Effector memory CD4-positive, alpha-beta T cell (primary cell): Measurements from ENCODE around the gene ARNT2.

Experiments used
- DNase-seq, 3 donors: peaks; one replicate each; pipeline ENCODE4 v3.0.0-alpha.2; 2020
- H3K27ac ChIP-seq: 2 replicates; pipeline ENCODE4 v1.7.0; 2013; ENCODE audit warnings: mild to moderate bottlenecking, low read length, moderate library complexity; ENCODE audit not compliant: insufficient read depth, poor library complexity, severe bottlenecking
- H3K27me3 ChIP-seq: replicated peaks from 2 replicates; pipeline ENCODE4 v1.7.0; 2013; ENCODE audit warnings: mild to moderate bottlenecking, low read length; ENCODE audit not compliant: insufficient read depth, control insufficient read depth, poor library complexity, severe bottlenecking
- H3K36me3 ChIP-seq: 2 replicates; pipeline ENCODE4 v1.7.0; 2013; ENCODE audit warnings: mild to moderate bottlenecking, low read length, moderate library complexity; ENCODE audit not compliant: control insufficient read depth, insufficient read depth
- H3K4me1 ChIP-seq: 2 replicates; pipeline ENCODE4 v1.7.0; 2013; ENCODE audit warnings: low read length, mild to moderate bottlenecking; ENCODE audit not compliant: control insufficient read depth, insufficient read depth, poor library complexity, severe bottlenecking
- H3K4me3 ChIP-seq: 2 replicates; pipeline ENCODE4 v1.7.0; 2013; ENCODE audit warnings: low read length, low read depth, mild to moderate bottlenecking; ENCODE audit not compliant: insufficient read depth, poor library complexity, severe bottlenecking
- H3K9me3 ChIP-seq: 2 replicates; pipeline ENCODE4 v1.7.0; 2013; ENCODE audit warnings: mild to moderate bottlenecking, low read length, moderate library complexity; ENCODE audit not compliant: control insufficient read depth
- total RNA-seq, 3 donors: gene quantifications; one replicate each; lab custom pipeline; 2026; lab: John Stamatoyannopoulos, UW

The ARNT2 gene
- 0 reads per million in 3 donors for total RNA-seq

DNA sequence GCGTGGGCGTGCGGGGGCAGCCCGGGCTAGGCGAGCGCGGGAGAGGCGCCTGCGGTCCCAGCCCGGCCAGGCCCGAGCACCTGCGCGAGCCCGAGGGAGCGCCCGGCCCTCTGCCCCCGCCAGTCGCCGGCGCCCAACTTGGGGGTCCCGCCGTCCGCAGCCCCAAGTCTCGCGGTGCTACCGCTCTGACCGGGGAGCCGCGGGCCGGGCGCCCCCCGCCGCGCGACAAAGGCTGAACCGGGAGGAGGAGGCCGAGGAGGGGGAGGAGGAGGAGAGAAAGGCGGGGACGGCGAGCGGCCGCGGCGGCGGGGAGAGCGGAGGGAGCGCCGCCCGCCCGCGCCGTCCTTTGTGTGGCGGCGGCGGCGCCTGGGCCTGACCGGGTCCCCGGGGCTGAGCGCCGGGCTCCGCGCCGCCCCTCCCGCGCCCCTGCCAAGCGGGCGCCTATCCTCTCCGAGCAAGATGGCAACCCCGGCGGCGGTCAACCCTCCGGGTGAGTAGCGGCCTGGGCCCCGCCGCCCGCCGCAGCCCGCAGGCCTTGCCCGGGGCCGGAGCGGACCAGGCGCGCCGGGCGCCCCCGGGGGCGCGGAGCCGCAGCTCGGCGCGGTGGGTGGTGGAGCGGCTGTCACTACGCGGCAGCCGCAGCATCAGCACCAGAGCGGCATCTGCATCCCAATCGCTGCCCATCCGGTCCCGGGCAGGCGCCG lies at the start of gene ARNT2:
ARNT2 (plus strand) TSS at position 326 of the 704 bp plus-strand sequence; CDS start at position 460, 134 bp downstream.
- no peaks in the 10 kb centered on the region for H3K9me3 ChIP-seq
- H3K4me3 ChIP-seq: no peak within 1 kb of the TSS
- DNase-seq: no peak
- H3K27ac ChIP-seq: no peak within 1 kb of the TSS
- peaks cover 8% of the 10 kb centered on the region for H3K27me3 ChIP-seq
- H3K4me1 ChIP-seq: no peaks in the 10 kb centered on the region
- H3K36me3 ChIP-seq: no peaks in the 10 kb centered on the region

DNA sequence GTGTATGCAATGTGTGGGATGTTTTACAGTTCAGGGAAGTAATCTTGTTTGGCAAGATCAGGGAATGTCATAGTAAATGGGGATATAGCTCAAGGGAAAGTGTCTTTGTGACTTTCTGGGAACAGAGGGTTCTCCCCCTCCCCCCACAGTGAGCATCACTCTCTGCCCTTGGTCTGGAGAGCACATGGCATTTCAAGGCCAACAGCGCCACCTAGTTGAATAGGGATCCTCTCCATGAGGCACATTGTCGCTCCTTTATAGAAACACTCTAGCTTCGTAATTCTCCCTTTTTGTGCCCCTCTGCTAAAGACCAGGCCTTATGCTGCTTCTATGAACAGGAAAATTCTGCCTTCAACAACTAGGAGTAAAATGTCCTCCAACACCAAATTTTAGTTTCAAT lies 37.1 kb upstream of the ARNT2 start:
- H3K4me3 ChIP-seq: no peak overlapping the region
- H3K4me1 ChIP-seq: no peaks in the 10 kb centered on the region
- no peak for DNase-seq
- no peaks in the 10 kb centered on the region for H3K36me3 ChIP-seq
- no peak overlapping the region for H3K27ac ChIP-seq
- H3K9me3 ChIP-seq: peaks cover 22% of the 10 kb centered on the region
- no peaks in the 10 kb centered on the region for H3K27me3 ChIP-seq

DNA sequence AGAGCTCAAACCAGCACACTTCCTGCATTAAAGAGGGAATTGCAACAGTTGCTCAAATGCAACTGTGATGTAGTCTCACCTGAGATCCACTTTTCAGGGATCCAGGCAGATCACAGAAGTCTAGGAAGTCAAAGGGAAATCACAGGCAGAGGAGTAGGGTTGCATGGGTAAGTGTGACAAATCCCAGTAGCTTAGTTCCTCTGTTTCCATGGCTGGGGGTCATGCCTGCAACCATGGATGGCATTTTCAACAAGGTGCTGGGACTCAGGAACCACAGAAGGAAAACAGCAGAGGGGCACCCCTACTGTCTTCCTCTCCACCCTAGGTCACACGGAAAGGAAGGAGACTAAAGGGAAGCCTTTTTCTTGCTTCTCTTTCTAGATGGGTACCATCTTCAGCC lies 36.5 kb upstream of the ARNT2 start:
- no peaks in the 10 kb centered on the region for H3K27me3 ChIP-seq
- no peak overlapping the region for H3K27ac ChIP-seq
- peaks cover 22% of the 10 kb centered on the region for H3K9me3 ChIP-seq
- no peak for DNase-seq
- no peaks in the 10 kb centered on the region for H3K4me1 ChIP-seq
- no peaks in the 10 kb centered on the region for H3K36me3 ChIP-seq
- no peak overlapping the region for H3K4me3 ChIP-seq

DNA sequence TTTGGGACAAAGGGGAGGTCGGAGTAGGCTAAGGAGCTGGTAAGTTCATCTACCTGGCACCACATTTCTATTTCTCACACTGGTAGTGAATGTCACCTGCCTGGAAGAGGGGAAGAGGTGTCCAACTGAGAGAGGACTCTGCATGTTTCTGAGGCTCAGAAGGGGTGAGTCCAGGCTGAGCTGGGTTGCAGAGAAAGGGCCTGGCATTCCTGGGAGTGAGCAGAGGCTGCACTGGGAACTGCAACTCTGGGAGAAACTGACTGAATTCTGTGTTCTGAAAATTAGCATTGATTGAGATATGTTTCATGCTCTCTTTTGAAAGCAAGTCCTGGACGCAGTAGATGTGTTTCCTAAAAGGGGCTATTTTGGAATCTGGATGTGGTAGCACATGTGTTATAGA lies 32.3 kb upstream of the ARNT2 start:
- no peaks in the 10 kb centered on the region for H3K27me3 ChIP-seq
- no peak overlapping the region for H3K27ac ChIP-seq
- H3K36me3 ChIP-seq: no peaks in the 10 kb centered on the region
- H3K4me1 ChIP-seq: no peaks in the 10 kb centered on the region
- no peak overlapping the region for H3K4me3 ChIP-seq
- peaks cover 16% of the 10 kb centered on the region for H3K9me3 ChIP-seq
- no peak for DNase-seq

DNA sequence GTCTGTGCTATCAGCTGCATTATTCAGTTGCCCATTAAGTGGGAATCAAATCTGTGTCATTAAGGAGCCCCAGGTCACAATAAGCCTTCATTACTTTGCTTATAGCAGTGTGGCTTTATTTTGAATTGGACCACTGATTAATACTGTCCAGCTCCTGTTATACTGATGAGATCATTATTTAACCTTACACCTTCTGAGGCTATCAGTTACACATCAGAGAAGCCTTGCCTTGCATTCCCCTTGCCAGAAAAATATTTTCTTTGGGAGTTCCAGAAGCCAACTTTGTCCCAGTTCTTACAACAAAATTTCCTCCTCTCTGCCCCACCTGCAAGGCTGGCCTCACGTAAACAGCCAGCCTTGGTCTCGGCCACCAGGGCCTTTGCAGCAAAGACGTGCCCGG lies 29.7 kb upstream of the ARNT2 start:
- Histone ChIP-seq H3K27ac (no peak overlapping the region), H3K4me1 (no peaks in the 10 kb centered on the region), H3K27me3 (no peaks in the 10 kb centered on the region), H3K9me3 (no peaks in the 10 kb centered on the region), H3K4me3 (no peak overlapping the region), H3K36me3 (no peaks in the 10 kb centered on the region)
- DNase-seq: no peak

DNA sequence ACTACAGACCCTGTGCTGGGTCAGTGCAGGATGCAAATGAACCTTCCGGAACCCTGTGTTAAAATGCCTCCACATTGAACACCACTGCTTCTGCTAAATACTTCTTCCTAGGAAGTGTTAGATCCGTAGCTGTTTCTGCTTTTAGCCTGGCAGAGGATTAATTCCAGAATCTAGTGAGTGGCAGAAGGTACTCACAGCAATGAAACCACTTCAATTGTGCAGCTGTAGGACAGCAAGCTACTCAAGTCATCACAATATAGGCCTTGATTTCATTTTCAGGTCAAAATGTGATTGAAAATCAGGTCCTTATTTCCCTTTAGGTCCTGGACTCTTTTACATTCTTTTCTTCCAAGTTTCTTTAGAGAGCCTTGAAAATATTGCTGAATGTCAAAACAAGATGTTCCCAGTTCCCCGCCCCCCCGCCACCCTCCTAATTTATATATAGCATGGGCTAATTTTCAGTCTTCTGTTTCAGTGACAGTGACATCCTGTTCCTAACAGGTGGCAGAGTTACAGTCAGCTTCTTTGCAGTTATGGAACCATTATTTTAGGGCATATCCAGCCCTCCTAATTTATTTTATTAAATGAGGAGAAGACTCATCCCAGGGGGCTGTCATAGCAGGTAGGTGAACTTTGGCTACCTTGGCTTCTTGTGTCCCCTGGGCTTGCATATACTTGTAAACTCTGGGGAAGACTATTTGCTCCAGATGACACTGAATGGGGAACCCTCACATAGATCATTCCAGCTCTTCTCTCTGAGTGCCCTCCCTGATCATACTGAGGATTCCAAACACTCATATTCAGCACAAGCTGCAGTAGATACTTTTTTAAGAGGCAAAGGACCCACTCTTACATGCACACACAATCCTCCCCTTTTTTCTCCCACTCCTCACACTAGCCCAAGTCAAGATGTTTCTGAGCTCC lies 28.0 kb upstream of the ARNT2 start:
- no peak overlapping the region for H3K27ac ChIP-seq
- no peaks in the 10 kb centered on the region for H3K9me3 ChIP-seq
- DNase-seq: no peak
- H3K4me1 ChIP-seq: no peaks in the 10 kb centered on the region
- no peak overlapping the region for H3K4me3 ChIP-seq
- no peaks in the 10 kb centered on the region for H3K27me3 ChIP-seq
- no peaks in the 10 kb centered on the region for H3K36me3 ChIP-seq

DNA sequence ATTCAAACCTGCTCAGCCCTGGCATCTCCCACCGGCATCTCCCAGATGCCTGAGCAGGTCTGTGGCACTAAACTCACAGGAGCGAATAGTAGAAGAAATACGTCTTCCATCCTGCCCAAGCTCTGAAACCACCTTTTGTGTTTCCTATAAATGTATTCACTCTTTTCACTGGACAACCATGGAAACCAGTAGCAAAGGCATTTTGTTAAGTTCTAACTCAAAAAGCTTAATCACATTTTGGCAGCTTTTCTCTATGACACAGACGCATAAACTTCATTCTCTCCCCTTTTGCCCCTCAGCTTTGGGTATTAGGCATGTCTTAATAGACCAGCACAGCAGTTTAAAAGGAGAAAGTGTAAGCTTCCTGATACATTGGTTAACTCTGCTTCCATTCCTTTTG lies 24.5 kb upstream of the ARNT2 start:
- Histone ChIP-seq H3K27me3 (no peaks in the 10 kb centered on the region), H3K4me1 (no peaks in the 10 kb centered on the region), H3K27ac (no peak overlapping the region), H3K36me3 (no peaks in the 10 kb centered on the region), H3K4me3 (no peak overlapping the region), H3K9me3 (no peaks in the 10 kb centered on the region)
- DNase-seq: no peak

DNA sequence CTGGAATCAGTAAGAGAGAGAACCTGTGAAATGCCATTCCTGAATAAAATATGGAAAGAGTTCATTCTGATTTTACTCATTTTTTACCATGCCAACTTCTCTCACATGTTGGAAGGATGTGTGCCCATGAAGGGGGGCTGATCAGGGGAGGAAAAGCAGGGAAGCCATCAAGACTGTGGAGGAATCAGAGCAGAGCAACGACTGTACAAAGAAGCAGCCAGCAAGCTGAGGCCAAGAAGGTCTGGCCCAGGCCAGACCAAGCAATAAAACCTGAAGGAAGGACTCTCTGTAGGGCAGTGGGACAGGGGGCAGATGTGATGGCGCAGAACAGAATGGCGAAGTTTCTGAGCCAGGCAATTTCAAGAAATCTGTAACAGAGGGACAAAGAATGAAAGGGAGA lies 24.0 kb upstream of the ARNT2 start:
- no peaks in the 10 kb centered on the region for H3K27me3 ChIP-seq
- no peak overlapping the region for H3K27ac ChIP-seq
- DNase-seq: no peak
- no peaks in the 10 kb centered on the region for H3K4me1 ChIP-seq
- no peak overlapping the region for H3K4me3 ChIP-seq
- no peaks in the 10 kb centered on the region for H3K36me3 ChIP-seq
- H3K9me3 ChIP-seq: no peaks in the 10 kb centered on the region

DNA sequence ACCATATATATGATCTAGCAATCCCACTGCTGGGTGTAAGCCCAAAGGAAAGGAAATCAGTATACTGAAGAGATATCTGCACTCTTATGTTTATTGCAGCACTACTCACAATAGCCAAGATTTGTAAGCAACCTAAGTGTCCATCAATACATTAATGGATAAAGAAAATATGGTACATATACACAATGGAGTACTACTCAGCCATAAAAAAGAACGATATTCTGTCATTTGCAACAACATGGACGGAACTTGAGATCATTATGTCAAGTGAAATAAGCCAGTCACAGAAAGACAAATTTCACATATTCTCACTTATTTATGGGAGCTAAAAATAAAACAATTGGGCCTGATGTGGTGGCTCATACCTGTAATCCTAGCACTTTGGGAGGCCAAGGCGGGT lies 21.9 kb upstream of the ARNT2 start:
- DNase-seq: no peak
- no peaks in the 10 kb centered on the region for H3K4me1 ChIP-seq
- H3K36me3 ChIP-seq: no peaks in the 10 kb centered on the region
- H3K4me3 ChIP-seq: no peak overlapping the region
- no peaks in the 10 kb centered on the region for H3K27me3 ChIP-seq
- no peak overlapping the region for H3K27ac ChIP-seq
- H3K9me3 ChIP-seq: no peaks in the 10 kb centered on the region

DNA sequence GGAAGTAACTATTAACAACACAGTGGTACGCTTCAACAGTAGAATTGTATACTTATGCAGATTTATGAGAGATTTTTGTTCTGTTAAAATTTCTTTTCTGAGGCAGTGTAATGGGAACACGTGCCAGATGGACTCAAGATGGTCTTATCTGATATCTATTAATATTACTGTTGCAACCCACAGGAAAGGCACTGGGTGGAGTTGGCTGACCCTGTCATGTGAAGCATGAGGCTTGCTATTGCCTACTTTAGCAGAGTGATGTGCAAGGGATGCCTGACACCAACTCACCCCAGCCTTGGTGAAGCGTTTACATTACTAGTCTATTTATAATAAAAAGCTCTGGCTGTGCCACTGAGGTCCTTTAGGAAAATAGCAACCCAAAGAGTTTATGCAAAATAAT lies 19.8 kb upstream of the ARNT2 start:
- no peak overlapping the region for H3K27ac ChIP-seq
- no peaks in the 10 kb centered on the region for H3K4me1 ChIP-seq
- H3K4me3 ChIP-seq: no peak overlapping the region
- H3K36me3 ChIP-seq: no peaks in the 10 kb centered on the region
- H3K27me3 ChIP-seq: no peaks in the 10 kb centered on the region
- DNase-seq: no peak
- no peaks in the 10 kb centered on the region for H3K9me3 ChIP-seq
